Measurements from ENCODE around the gene UPK3A.
"Not testable (repeated sequence)": the region's sequence is repeated elsewhere in the genome, so short reads cannot be mapped to it uniquely, and the experiment has no call there.

UPK3A gene

DNA sequence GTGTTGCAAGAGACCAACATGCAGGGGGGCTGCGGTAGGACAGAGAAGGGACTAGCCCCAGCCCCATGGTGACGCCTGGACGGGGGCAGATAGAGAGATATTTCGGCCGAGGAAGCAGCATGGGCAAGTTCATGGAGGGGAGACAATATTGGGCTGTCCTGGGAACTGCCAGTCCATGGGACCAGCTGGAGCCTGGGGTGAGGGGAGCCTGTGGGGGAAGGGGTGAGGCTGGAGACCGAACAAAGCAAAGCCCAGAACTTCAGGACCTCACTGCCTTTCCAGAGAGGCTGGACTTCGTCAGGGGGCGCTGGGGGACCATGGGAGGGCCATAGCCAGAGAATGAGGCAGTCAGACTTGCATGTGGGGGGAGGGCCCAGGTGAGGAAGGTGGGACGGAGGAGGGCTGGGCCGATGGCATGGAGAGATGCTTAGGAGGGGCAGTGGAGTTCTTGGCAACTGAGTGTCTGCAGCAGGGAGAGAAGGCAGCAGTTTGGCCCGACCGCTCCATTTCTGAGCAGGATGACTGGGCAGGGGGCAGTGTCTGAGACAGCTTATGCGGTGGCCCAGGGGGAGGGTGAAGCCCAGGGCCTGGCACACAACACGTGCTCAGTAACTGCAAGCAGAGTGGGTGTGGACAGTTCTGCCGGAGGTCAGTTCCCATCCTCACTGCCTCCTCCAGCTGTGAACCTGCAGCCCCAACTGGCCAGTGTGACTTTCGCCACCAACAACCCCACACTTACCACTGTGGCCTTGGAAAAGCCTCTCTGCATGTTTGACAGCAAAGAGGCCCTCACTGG, 712 bp downstream of the UPK3A start:
- no peak for DNase-seq

DNA sequence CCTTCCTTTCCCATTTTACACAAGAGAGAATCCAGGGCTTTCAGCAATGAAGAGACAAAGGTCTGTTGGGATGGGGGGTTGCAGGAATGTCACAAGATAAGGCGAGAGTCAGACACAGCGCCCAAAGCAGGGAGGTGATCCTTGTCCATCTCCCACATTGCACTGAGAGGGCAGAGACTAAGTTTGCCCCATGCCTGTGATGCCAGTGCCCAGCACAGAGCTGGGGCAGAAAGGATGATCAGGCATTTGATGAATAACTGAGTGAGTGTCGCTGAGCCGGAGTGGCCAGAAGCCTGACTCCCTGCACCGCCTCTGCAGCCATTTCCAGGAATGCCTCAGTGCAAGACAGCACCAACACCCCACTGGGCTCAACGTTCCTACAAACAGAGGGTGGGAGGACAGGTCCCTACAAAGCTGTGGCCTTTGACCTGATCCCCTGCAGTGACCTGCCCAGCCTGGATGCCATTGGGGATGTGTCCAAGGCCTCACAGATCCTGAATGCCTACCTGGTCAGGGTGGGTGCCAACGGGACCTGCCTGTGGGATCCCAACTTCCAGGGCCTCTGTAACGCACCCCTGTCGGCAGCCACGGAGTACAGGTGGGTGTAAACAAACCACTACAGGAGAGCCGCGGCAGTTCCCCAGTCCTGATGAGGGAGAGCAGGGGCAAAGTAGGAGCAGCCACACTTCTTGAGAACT, 2.3 kb downstream of the UPK3A start:
- no peak for DNase-seq

DNA sequence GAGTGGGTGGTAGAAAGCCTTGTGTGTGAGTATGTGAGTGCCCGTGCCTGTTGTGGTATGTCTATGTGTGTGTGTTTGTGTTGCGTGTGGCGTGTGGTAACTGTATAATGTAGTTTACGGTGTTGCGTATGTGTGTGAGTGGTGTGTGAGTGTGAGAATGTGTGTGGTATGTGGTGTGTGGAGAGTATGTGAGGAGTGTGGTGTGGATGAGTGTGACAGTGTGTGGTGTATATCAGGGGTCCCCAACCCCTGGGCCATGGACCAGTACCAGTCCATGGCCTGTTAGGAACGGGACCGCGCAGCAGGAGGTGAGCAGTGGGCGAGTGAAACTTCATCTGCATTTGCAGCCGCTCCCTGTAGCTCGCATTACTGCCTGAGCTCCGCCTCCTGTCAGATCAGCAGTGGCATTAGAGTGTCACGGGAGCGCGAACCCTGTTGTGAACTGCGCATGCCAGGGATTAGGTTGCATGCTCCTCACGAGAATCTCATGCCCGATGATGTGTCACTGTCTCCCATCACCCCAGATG, 5.7 kb downstream of the UPK3A start:
- DNase-seq: peak; percentile 90

DNA sequence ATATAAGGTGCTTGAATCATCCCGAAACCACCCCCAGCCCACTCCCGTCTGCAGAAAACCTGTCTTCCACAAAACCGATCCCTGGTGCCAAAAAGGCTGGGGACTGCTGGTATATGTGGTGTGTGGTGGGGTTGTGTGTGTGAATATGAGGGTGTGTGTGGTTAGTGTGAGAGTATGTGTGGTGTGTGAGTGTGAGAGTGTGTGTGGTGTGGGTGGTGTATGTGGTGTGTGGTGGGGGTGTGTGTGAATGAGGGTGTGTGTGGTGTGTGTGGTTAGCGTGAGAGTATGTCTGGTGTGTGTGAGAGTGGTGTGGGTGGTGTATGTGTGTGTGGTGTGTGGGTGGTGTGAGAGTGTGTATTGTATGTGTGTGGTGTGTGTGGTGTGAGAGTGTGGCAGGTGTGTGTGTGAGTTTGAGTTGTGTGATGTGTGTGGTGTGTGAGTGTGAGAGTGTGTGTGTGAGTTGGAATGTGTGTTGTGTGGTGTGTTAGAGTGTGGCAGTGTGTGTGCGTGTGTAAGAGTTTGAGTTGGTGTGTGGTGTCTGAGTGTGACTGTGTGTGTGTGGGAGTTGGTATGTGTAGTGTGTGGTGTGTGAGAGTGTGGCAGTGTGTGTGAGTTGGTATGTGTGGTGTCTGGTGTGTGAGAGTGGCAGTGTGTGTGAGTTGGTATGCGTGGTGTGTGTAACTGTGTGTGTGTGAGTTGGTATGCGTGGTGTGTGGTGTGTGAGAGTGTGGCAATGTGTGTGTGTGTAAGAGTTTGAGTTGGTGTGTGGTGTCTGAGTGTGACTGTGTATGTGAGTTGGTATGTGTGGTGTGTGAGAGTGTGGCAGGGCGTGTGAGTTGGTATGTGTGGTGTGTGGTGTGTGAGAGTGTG, 6.5 kb downstream of the UPK3A start:
- DNase-seq: no peak

DNA sequence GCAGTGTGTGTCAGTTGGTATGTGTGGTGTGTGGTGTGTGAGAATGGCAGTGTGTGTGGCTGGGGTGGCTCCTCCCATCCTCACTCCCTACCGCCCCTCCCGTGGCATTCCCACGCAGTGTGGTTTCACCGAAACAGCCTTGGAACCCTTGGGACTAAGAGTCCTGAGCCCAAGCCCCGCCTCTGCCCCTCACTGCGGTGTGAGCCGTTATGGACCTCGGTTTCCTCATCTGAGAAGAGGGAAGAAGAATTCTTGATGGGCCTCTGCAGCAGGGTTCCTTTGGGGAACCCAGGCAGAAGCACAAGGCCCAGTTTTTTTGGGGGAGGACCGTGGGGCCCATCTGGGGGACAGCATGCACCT, 7.2 kb downstream of the UPK3A start:
- DNase-seq: peak; percentile 86

DNA sequence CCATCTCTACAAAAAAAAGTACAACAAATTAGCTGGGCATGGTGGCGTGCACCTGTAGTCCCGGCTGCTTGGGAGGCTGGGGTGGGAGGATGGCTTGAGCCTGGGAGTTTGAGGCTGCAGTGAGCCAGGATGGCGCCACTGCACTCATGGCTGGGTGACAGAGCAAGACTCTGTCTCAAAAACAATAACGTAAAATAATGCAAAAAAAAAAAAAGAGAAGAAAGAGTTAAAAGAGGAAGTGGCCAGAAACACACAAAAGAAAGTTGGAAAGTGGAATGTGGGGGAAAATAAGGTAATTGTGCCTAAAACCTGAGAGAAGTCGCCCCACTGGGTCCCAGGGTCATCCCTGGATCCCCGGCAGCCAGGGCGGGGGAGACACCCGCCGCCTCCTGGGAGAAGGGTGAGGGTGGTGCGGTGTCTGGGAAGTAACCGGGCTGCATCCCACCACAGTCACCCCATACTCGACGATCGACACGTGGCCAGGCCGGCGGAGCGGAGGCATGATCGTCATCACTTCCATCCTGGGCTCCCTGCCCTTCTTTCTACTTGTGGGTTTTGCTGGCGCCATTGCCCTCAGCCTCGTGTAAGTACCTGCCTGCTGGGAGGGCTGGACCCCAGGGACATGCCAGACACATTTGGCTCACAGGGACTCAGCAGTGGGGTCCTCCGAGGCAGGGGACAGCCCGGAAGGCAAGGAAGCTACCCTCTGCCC, 8.1 kb downstream of the UPK3A start:
- DNase-seq: peak; percentile 85

DNA sequence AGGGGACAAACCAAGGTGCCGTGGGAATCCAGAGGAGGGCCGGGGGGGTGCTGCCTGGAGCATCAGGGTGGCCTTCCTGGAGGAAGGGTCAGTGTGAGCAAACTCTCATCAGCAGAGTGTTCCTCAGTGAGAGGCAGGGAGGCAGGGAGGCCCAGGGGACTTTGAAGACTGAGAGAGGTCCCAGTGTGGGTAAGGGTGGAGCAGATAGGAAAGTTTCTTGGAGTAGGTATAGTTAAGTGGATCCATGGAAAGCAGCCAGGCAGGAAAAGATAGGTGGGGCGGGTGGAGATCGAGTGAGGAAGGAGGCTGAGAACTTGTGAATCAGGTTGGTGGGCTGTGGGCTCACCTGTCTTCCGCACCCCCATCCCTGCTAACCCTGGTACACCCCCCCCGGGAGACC, 9.3 kb downstream of the UPK3A start:
- DNase-seq: no peak

DNA sequence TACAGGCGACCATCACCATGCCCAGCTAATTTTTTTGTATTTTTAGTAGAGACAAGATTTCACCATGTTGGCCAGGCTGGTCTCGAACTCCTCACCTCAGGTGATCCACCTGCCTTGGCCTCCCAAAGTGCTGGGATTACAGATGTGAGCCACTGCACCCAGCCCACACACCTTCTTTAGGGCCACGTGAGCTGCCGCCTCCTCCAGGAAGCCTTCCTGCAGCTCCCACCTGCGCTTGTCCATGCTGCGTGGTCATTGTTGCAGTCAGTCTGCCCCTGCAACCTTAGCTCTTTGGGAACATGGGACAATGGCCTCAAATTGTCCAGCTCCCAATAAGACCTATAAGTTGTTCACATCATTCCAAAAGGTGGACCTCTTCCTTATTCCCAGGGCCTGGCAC, 10.3 kb downstream of the UPK3A start:
- DNase-seq: not testable (repeated sequence)

DNA sequence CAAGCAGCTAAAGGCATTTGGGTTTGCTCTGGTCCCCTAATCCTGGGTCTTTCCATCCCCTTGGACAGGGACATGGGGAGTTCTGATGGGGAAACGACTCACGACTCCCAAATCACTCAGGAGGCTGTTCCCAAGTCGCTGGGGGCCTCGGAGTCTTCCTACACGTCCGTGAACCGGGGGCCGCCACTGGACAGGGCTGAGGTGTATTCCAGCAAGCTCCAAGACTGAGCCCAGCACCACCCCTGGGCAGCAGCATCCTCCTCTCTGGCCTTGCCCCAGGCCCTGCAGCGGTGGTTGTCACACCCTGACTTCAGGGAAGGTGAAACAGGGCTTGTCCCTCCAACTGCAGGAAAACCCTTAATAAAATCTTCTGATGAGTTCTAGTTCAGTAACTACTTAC, 10.7 kb downstream of the UPK3A start:
- no peak for DNase-seq

DNA sequence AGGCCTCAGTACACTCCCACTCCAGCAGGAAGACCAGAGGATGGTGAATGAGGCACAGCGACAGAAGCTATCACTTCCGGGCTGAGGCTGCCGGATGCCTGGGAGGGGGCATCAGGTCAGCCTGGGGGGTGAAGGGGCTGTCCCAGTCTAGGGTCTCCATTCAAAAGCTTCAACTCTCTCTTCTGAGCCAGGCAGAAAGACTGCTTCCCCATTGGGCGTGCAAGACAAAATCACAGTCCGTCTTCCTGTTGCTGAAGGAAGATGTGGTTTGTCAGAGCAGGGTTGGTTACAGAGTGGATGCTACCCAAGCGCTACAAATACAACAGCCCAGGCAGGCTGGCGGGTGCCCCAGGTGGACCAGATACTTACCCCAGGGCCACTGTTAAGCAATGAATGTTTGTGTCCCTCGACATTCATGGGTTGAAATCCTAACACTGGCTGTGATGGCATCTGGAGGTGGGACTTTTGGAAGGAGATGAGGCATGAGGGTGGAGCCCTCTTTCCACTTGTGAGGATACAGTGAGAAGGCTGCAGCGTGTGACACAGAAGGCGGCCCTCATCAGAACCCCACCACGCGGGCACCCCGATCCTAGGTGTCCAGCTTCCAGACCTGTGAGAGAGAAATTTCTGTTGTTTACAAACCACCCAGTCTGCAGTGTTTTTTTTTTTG, 12.0 kb downstream of the UPK3A start:
- DNase-seq: peak; percentile 29

DNA sequence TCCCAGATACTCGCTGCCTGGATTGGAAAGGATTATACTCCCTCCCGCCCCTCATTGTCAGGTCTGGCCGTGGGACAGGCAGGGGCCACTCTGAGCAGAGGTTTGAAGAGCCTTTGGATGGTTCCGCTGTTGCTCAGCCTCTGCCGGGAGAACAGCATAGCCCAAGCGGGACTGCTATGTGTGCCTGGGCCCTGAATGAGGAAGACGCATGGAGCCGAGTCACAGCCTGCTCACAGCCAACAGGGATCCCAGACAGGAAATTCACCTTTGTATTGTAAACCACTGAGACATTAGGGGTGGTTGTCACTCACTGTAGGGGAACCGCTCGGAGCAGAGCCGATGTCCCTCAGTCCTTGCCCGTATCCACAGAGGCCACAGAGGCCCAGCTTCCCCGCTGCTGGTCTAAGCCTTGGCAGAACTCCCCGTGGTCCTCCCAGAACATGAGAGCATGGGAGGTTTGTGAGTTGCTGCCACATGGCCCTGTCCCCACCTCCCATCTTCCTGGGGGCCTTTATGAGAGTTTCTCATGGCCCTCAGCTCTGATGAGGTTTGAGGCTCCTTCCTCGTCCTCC, 14.3 kb downstream of the UPK3A start:
- no peak for DNase-seq

DNA sequence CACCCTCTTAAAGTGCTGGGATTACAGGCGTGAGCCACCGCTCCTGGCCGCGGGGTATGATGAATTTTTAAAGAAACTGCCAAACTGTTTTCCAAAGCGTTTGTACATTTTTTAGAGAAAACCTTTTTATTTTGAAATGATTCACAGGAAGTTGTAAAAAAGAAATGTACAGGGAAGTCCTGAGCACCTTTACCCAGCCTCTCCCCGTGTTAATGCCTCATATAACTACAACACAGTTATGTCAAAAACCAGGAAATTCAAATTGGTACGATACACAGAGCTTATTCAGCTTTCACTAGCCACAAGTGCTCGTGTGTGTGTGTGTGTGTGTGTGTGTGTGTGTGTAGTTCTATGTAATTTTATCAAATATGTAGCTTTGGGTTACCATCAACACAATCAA, 18.0 kb downstream of the UPK3A start:
- peak; percentile 17 for DNase-seq

DNA sequence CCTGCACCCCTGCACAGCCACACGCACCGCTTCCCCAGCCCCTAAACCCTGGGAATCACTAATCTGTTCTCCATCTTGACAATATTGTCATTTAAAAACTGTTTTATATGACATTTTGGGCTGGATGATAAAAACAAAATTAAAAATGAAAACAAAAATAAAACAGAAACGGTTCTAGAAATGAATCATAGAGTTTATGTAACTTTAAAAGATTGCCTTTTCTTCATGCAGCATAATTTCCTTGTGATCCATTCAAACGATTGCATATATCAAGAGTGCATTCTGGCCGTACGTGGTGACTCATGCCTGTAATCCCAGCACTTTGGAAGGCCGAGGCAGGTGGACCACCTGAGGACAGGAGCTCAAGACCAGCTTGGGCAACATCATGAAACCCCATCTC, 18.4 kb downstream of the UPK3A start:
- no peak for DNase-seq

DNA sequence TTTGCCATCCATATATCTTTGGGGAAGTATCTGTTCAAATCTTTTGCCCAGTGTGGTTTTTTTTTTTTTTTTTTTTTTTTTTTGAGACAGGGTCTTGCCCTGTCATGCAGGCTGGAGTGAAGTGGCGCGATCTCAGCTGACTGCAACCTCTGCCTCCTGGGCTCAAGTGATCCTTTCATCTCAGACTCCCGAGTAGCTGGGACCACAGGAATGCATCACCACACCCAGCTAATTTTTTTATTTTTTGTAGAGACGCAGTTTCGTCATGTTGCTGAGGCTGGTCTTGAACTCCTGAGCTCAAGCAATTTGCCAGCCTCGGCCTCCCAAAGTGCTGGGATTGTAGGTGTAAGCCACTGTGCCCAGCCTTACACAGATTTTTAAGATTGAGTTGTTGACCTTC, 20.2 kb downstream of the UPK3A start:
- DNase-seq: no peak

DNA sequence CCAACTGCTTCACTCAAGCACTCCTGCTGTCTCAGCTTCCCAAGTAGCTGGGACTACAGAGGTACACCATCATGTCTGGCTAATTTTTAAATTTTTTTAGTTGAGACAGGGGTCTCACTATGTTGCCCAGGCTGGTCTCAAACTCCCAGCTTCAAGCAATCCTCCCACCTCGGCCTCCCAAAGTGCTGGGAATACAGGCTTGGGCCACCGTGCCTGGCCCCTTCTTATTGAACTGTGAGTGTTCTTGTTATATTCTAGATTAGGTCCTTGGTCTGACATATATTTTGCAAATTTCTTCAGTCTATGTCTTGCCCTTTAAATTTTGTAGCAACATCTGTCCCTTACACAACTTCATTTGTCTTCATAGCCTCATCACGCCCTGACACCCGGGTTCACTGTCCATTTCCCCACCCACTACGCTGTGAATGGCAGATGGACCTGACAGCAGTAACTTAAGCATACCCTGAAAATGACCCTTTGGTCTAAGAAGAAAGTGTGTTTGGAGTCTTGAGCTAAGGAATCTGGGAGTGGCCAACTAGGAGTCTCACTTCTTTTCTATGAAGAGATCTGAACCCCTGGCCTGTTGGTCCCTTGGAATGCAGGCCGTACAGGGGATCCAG, 20.8 kb downstream of the UPK3A start:
- DNase-seq: no peak

DNA sequence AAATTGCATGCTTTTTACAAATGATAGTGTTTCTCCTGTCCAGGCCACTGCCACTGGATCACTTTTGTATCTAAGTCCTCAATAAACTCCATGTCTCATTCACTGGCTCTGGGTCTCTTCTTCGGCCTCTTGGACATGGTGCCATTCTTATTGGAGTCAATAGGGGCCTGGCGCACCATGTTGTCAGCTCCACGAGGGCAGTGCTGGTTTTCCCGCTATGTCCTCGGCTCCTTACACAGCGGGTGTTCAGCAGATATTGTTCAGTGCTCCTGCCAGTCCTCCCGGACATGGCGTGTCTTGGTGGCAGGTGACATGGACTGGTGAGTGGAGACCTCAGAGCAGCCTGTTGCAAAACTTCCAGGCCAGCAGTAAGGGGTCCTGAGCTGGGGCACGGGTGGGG, 21.4 kb downstream of the UPK3A start:
- DNase-seq: no peak

DNA sequence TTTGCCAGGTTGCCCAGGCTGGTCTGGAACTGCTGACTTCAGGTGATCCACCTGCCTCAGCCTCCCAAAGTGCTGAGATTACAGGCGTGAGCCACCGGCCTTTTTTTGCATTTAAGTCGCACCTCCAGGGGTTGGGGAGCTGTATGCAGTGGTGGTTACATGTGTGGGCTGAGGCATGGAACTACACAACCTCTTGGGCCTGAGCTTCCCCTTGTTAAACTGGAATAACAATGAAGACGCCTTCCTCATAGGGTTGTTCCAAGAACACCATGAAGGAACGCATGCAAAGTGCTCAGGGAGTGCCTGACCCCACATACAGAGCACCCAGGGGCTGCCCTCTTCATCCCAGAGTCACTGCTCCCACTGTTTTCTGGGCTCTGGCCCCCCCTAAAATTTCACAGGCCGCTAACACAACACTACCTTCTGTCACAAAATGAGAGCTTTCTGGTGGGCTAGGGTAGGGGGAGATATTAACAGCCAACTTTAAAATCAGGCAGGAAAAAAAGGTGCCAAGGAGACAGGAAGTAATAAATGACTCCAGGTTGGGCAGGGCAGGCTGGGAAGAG, 23.7 kb downstream of the UPK3A start:
- DNase-seq: no peak

DNA sequence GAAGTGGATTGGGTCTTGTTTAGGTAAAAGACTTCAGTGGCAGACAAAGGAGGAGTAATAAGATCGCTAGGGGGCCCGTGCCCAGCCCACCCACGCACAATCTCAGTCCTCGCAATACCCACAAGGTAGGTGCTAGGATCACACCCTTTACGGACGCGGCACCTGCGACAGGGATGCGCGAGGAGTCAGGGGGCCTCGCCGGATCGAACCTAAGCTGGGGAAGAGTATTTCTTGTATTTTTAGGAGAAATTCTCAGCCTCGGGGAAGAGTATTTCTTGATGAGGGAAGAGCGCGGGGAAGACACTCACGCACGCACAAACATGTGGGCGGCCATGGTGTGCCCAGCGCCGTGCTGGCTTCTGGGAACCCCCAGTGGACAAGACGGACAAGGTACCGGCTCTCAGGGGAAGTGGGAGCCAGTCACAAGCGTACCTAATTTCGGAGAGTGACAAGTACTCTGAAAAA, 24.2 kb downstream of the UPK3A start:
- DNase-seq: peak; percentile 19

DNA sequence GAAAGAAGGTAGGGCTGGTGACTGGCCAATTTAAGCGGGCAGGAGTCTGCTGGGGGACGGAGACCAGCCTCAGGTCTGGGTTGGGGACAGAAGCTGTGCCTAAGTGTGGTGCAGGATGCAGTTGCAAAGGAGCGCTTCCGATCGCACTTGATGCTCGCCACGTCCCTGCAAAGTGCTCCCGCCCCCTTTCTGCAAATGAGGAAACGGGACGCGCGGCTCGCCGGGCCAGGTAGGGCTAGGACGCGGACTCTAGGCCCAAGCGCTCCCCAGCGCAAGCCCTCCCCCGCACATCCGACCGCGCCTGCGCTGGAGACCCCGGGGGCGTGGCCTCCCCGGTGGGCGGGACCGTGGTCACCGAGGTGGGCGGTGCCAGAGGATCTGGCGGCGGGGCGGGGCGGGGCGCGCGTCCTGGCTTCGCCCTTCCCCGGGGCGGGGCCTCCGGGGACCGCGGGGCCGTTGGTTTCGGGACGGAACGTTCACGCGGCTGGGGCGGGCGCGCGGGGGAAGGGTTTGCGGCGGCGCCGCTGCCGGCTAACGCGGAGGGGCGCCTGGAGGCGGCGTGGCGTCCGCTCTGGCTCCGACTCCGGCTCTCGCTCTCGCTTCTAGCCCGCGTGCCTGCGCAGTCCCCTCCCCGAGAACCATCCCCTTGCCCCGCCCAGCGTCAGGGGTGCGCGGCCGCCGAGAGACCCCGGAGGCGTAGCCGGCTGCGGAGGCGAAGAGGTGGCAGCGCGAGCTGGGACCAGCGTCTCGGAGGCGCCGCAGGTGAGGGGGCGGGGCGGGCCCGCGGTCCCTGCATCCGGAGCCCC, 24.9 kb downstream of the UPK3A start, which contains the start of gene FAM118A:
TSS of gene FAM118A (plus strand) at position 513 of the 806 bp plus-strand sequence. CDS start 12,446 bp downstream, outside the sequence.
- DNase-seq: peak; percentile 85

All from MV-4-11 (cell line).